A549 (cell line): ENCODE data around the gene ADD3. TPM values are rescaled to one million over a fixed set of nuclear protein-coding genes. Genes with fewer than 3 reads are reported as not detected.

Source experiments
- ATAC-seq, 2 experiments: fragments of 200-7000 bp in 1 of 2; fragments of >200 bp in 1 of 2; cut with Nextera tagmentation in 1 of 2; cut with Tn5 transposase in 1 of 2; 3 replicates each; pipeline versions ENCODE4 v1.8.0 to v1.9.1; 2018 to 2020; ENCODE audit warnings: mild to moderate bottlenecking in 1 of 2, moderate library complexity in 1 of 2
- CTCF ChIA-PET: fragments of 300-600 bp; sonication (Branson Sonifier 250); formaldehyde crosslinking; extraction: SDS; loops from one replicate; lab custom pipeline; 2021; ENCODE audit warnings: antibody characterized with exemption, inconsistent platforms; lab: Yijun Ruan, JAX
- POLR2A ChIA-PET: fragments of 350-600 bp; formaldehyde crosslinking; extraction: SDS; loops from one replicate; lab custom pipeline; 2021; ENCODE audit warnings: antibody characterized with exemption, inconsistent platforms; lab: Yijun Ruan, JAX
- DNase-seq, 2 experiments: peaks; one replicate each; pipeline versions ENCODE4 v3.0.0 to v3.0.0-alpha.2; 2011 to 2016; ENCODE audit warnings: low read depth in 1 of 2, low spot score in 1 of 2
- FAIRE-seq: peaks from 2 replicates; lab custom pipeline; 2011; peaks lifted over from hg19 to GRCh38; lab: Jason Lieb, UNC
- H3K27ac ChIP-seq, 2 experiments: fragments of >200 bp; sonication (Bioruptor Twin); formaldehyde crosslinking; 3 replicates each; pipeline ENCODE4 v1.5.1; 2016 to 2017
- H3K4me1 ChIP-seq: fragments of >200 bp; sonication (Bioruptor Twin); formaldehyde crosslinking; 3 replicates; pipeline ENCODE4 v1.6.1; 2016
- H3K4me2 ChIP-seq: fragments of >200 bp; sonication (Bioruptor Twin); formaldehyde crosslinking; 3 replicates; pipeline ENCODE4 v1.6.1; 2016
- H3K4me3 ChIP-seq: fragments of >200 bp; sonication (Bioruptor Twin); formaldehyde crosslinking; 3 replicates; pipeline ENCODE4 v1.5.1; 2016
- H3K9me3 ChIP-seq: fragments of >200 bp; sonication (Bioruptor Twin); formaldehyde crosslinking; 3 replicates; pipeline ENCODE4 v1.6.1; 2016
- CBX2 ChIP-seq: fragments of 200-600 bp; sonication (generic); IDR thresholded peaks from 2 replicates; pipeline ENCODE4 v1.6.1; 2016; ENCODE audit warnings: low read depth, mild to moderate bottlenecking, borderline replicate concordance
- CBX8 ChIP-seq: fragments of 200-600 bp; sonication (generic); IDR thresholded peaks from 2 replicates; pipeline ENCODE4 v1.6.1; 2016
- CEBPB ChIP-seq, 2 experiments: fragments of >200 bp in 1 of 2; sonication (Bioruptor Twin) in 1 of 2; formaldehyde crosslinking in 1 of 2; IDR thresholded peaks; 2 replicates each; pipeline ENCODE4 v1.6.1; 2012 to 2016
- CHD2 ChIP-seq: fragments of 150-350 bp; IDR thresholded peaks from 2 replicates; pipeline ENCODE4 v1.6.1; 2014; ENCODE audit warnings: low read length; ENCODE audit not compliant: partially characterized antibody
- CHD4 ChIP-seq: fragments of 200-600 bp; sonication (generic); IDR thresholded peaks from 2 replicates; pipeline ENCODE4 v1.6.1; 2016; ENCODE audit warnings: antibody characterized with exemption, mild to moderate bottlenecking, borderline replicate concordance
- FOXS1 ChIP-seq: fragments of 250-450 bp; sonication (Bioruptor Pico); IDR thresholded peaks from 2 replicates; pipeline ENCODE4 v1.5.0; 2020; ENCODE audit warnings: mild to moderate bottlenecking, moderate library complexity
- HEYL ChIP-seq: fragments of 250-450 bp; sonication (Bioruptor Pico); IDR thresholded peaks from 2 replicates; pipeline ENCODE4 v1.8.0; 2021; ENCODE audit warnings: mild to moderate bottlenecking, moderate library complexity
- HOXB5 ChIP-seq: fragments of 250-450 bp; sonication (Bioruptor Pico); IDR thresholded peaks from 2 replicates; pipeline ENCODE4 v1.5.0; 2020; ENCODE audit warnings: mild to moderate bottlenecking, moderate library complexity
- JUN ChIP-seq, 2 experiments: fragments of >200 bp; sonication (Bioruptor Twin); formaldehyde crosslinking; IDR thresholded peaks; 2 replicates in 1 of 2; 3 replicates in 1 of 2; pipeline ENCODE4 v1.6.1; 2016 to 2017
- KDM1A ChIP-seq: fragments of 200-600 bp; sonication (generic); IDR thresholded peaks from 2 replicates; pipeline ENCODE4 v1.6.1; 2016; ENCODE audit warnings: low read depth, mild to moderate bottlenecking
- MYC ChIP-seq: IDR thresholded peaks from 2 replicates; pipeline ENCODE4 v1.6.1; 2012; ENCODE audit warnings: mild to moderate bottlenecking, inconsistent platforms, low read length, improper control_type of control experiment, borderline replicate concordance
- NPAS2 ChIP-seq: fragments of 250-450 bp; sonication (Bioruptor Pico); IDR thresholded peaks from 2 replicates; pipeline ENCODE4 v1.8.0; 2022; ENCODE audit warnings: mild to moderate bottlenecking, moderate library complexity, borderline replicate concordance
- PHF8 ChIP-seq: fragments of 200-600 bp; sonication (generic); IDR thresholded peaks from 2 replicates; pipeline ENCODE4 v1.6.1; 2016; ENCODE audit warnings: low read depth, mild to moderate bottlenecking, antibody characterized with exemption, moderate library complexity, borderline replicate concordance
- POLR2AphosphoS2 ChIP-seq: conservative IDR thresholded peaks from 2 replicates; pipeline ENCODE4 v1.6.1; 2012; ENCODE audit warnings: low read length, improper control_type of control experiment, inconsistent platforms
- RARB ChIP-seq: fragments of 250-450 bp; sonication (Bioruptor Pico); IDR thresholded peaks from 2 replicates; pipeline ENCODE4 v1.8.0; 2021; ENCODE audit warnings: mild to moderate bottlenecking, moderate library complexity
- RNF2 ChIP-seq: fragments of 200-600 bp; sonication (generic); IDR thresholded peaks from 2 replicates; pipeline ENCODE4 v1.6.1; 2016; ENCODE audit warnings: low read depth, mild to moderate bottlenecking, antibody characterized with exemption, moderate library complexity, borderline replicate concordance
- TFCP2L1 ChIP-seq: fragments of 250-450 bp; sonication (Bioruptor Pico); IDR thresholded peaks from 2 replicates; pipeline ENCODE4 v1.5.0; 2021; ENCODE audit warnings: mild to moderate bottlenecking
- TP53 ChIP-seq: fragments of 250-450 bp; sonication (Bioruptor Pico); IDR thresholded peaks from 2 replicates; pipeline ENCODE4 v1.5.0; 2021; ENCODE audit warnings: mild to moderate bottlenecking, moderate library complexity
- ZFP36 ChIP-seq: fragments of 450-650 bp; IDR thresholded peaks from 2 replicates; pipeline ENCODE4 v1.6.1; 2014; ENCODE audit warnings: borderline replicate concordance; ENCODE audit not compliant: partially characterized antibody
- ZSCAN20 ChIP-seq: fragments of 250-450 bp; sonication (Bioruptor Pico); IDR thresholded peaks from 2 replicates; pipeline ENCODE4 v1.8.0; 2022; ENCODE audit warnings: mild to moderate bottlenecking, moderate library complexity
- WGBS: methylation state at CpG from one replicate; pipeline ENCODE4 v1.1.6; 2017; ENCODE audit errors: missing lambda C conversion rate; 5-methylcytosine and 5-hydroxymethylcytosine counted together
- polyA plus RNA-seq, 4 experiments: library from polyadenylated mRNA; depleted of rRNA in 3 of 4; stranded (reverse); fragments of >200 nt; fragmentation: RNase III in 1 of 4; extraction: RNeasy Plus Mini Kit Qiagen cat#74134 plus additional on column Dnase treatment in 1 of 4; gene quantifications; 2 replicates in 3 of 4; 3 replicates in 1 of 4; pipeline ENCODE4 v1.2.3, GENCODE V29; 2011 to 2017
- TF ChIP-seq, protein P1 (sequence below): fragments of 200-600 bp; sonication (generic); IDR thresholded peaks from 2 replicates; pipeline ENCODE4 v1.6.1; 2016; ENCODE audit warnings: antibody characterized with exemption, mild to moderate bottlenecking, moderate library complexity
- TF ChIP-seq, protein P2 (sequence below): IDR thresholded peaks from 2 replicates; pipeline ENCODE4 v1.6.1; 2012; ENCODE audit warnings: low read depth, borderline replicate concordance
- TF ChIP-seq, protein P3 (sequence below): fragments of 250-450 bp; sonication (Bioruptor Pico); IDR thresholded peaks from 2 replicates; pipeline ENCODE4 v1.5.0; 2020; ENCODE audit warnings: low read depth, mild to moderate bottlenecking, moderate library complexity

ADD3 gene
- polyA plus RNA-seq, 2 of the 4 experiments (the other 2 are of a cell fraction), result 9.8 to 48.2 TPM

DNA sequence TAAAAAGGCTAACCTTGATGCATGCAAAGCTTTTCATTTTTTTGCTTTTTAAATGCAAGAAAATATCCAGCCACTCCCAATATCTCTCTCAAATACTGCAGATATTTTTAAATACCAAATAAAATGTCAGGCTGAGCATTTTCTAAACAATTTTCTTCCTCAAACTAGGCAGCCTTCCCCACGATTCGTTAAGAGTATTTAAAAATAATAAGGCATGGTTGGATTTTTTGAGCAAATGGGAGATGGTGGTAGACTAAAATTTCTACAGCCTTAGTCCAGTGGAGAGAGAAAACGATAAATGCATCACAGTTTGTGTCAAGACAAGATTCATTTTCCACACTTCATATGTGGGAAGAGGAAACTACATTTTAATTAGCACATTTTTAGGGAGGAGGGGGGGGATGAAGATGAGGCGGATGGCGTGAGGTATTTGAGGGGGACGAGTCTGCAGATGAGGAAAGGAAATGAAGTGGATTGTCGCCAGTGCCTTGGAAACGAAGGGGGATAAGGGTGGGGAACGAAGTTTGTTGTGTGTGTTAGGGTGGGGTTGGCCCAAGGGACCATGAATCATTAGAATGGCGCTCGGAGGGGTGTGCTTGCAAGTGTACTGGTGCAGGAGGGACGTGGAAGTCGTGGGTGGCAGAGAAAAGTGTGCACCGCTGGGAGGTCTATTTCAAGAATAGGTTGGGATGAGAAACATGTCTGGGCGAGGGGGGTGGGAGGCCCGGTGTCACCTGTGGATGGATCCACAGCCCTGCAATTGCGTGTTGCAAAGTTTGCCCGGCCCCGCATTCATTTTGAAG is 1.2 kb upstream of the ADD3 start (continued):
- TF ChIP-seq, protein P1, sequence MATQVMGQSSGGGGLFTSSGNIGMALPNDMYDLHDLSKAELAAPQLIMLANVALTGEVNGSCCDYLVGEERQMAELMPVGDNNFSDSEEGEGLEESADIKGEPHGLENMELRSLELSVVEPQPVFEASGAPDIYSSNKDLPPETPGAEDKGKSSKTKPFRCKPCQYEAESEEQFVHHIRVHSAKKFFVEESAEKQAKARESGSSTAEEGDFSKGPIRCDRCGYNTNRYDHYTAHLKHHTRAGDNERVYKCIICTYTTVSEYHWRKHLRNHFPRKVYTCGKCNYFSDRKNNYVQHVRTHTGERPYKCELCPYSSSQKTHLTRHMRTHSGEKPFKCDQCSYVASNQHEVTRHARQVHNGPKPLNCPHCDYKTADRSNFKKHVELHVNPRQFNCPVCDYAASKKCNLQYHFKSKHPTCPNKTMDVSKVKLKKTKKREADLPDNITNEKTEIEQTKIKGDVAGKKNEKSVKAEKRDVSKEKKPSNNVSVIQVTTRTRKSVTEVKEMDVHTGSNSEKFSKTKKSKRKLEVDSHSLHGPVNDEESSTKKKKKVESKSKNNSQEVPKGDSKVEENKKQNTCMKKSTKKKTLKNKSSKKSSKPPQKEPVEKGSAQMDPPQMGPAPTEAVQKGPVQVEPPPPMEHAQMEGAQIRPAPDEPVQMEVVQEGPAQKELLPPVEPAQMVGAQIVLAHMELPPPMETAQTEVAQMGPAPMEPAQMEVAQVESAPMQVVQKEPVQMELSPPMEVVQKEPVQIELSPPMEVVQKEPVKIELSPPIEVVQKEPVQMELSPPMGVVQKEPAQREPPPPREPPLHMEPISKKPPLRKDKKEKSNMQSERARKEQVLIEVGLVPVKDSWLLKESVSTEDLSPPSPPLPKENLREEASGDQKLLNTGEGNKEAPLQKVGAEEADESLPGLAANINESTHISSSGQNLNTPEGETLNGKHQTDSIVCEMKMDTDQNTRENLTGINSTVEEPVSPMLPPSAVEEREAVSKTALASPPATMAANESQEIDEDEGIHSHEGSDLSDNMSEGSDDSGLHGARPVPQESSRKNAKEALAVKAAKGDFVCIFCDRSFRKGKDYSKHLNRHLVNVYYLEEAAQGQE, result no peak
- TF ChIP-seq CBX2, result no peak

DNA sequence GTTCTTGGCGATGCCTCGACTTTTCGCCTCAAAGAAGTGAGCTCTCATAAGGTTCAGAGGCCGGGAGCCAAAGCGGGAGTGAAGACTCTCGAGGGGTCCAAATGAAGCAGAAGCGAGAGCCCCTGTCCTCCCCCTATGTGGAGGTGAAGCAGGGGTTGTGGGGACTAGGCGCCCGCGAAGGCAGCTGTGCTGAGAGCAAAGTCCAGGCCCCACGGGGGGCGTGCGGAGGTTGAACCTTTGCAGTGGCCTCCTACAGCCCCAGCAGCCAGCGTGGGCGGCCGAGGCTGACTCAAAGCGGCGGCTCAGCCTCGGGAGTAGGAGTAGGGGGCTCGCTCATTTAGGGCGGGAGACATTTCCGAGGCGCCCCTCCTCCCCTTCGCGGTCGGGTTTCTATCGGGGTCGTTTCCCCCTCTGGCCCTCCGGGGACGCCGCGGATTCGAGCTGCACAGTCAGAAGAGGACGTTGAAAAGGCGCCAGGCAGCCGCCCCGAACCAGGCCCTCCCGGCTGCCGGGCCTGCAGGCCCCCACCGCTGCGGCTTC is 553 bp upstream of the ADD3 start:
- Histone ChIP-seq H3K4me2 (peak overlapping the region; percentile 88), H3K4me1 (peaks cover 24% of the 10 kb centered on the region), H3K27ac (peak overlapping the region; percentile 68 to 88), H3K4me3 (peak overlapping the region; percentile 85), H3K9me3 (no peaks in the 10 kb centered on the region)
- TF ChIP-seq, protein P2, sequence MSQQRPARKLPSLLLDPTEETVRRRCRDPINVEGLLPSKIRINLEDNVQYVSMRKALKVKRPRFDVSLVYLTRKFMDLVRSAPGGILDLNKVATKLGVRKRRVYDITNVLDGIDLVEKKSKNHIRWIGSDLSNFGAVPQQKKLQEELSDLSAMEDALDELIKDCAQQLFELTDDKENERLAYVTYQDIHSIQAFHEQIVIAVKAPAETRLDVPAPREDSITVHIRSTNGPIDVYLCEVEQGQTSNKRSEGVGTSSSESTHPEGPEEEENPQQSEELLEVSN, result peak; percentile 66; the same call in 1 of the 2 replicates
- TF ChIP-seq TP53 (CRISPR knock-in tag) (no peak), KDM1A (0 out of 2 replicates have a peak, but pooled peaks have one; percentile 13), HEYL (CRISPR knock-in tag) (no peak), PHF8 (peak; percentile 49; the same call in 1 of the 2 replicates), JUN (IDR thresholded peaks at IDR 0.05) (0 out of 5 replicates have a peak, but pooled peaks of 1 of the 2 experiments have one; percentile 8)
- DNase-seq, result peak; percentile 32 to 35
- WGBS, result 2% methylated on average over 23 of the region's 41 CpGs
- ATAC-seq, result peak; percentile 69 to 75
- POLR2A ChIA-PET, result interaction anchor here (0.6 to 1.2 kb wide), 6 partner anchors 33 to 752 kb away, joined by 3 to 11 read pairs (median 4); no protein-coding TSS in a partner anchor
- CTCF ChIA-PET, result interaction anchor here (0.6 to 2.4 kb wide), 4 partner anchors 9 to 123 kb away, joined by 3 to 13 read pairs (median 3); no protein-coding TSS in a partner anchor
- no peak for FAIRE-seq

DNA sequence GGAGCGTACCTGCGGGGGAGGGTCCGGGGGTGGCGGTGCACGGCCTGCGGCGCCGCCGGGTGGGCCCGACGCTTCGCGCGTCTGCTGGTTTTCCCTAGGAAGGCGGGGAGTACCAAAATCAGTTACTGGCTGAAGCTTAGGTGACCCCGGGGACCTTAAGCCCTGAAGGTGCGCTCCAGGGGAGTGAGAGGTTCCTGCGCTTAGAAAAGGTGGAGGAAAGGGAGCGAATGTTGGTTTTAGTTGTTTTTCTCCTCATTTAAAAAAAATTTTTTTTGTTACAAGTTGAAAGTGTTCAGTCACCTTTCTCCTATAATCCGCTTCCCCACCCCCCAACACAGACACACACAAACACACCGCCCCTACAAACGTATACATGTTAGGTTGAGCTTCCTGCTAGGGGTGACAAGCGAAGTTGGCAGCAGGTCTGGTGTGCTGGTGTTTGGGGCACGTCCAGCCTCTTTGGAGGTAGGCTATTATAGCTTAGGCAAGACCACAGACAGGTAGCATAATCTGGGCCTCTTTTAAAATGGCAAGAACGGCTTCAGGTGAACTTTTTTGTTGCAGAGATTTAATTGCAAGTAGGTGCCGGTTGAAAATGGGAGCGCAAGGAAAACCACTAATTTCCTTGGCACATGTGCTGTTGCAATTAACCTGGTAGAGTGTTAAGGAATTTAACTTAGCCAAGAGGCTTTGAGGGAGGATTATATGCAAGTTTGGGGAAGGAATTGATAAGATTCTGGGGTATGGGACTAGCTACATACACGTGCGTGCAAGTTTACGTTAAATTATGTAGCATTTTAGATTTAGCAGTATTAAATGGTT is 945 bp downstream of the ADD3 start:
- WGBS, result 16% methylated on average over 27 of the region's 30 CpGs
- peak overlapping the region; percentile 70 to 88 for H3K27ac ChIP-seq
- ATAC-seq, result peak; percentile 9 to 11; a peak in 5 of 6 replicates
- peak overlapping the region; percentile 85 for H3K4me3 ChIP-seq
- peak overlapping the region; percentile 88 for H3K4me2 ChIP-seq
- POLR2A ChIA-PET, result no interaction called here
- FAIRE-seq, result no peak
- peak; percentile 13 to 25 for DNase-seq
- H3K4me1 ChIP-seq, result peaks cover 27% of the 10 kb centered on the region
- TF ChIP-seq RNF2 (no peak), POLR2AphosphoS2 (no peak), MYC (no peak), TFCP2L1 (no peak), CBX8 (no peak), FOXS1 (CRISPR knock-in tag) (no peak), ZFP36 (no peak), CHD4 (no peak), HEYL (CRISPR knock-in tag) (no peak), NPAS2 (CRISPR knock-in tag) (no peak), CEBPB (IDR thresholded peaks at IDR 0.05) (no peak), ZSCAN20 (CRISPR knock-in tag) (no peak), RARB (CRISPR knock-in tag) (no peak), CHD2 (no peak), HOXB5 (CRISPR knock-in tag) (no peak)
- TF ChIP-seq, protein P3, sequence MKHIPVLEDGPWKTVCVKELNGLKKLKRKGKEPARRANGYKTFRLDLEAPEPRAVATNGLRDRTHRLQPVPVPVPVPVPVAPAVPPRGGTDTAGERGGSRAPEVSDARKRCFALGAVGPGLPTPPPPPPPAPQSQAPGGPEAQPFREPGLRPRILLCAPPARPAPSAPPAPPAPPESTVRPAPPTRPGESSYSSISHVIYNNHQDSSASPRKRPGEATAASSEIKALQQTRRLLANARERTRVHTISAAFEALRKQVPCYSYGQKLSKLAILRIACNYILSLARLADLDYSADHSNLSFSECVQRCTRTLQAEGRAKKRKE (CRISPR knock-in tag), result no peak
- TF ChIP-seq, protein P2, result no peak
- H3K9me3 ChIP-seq, result no peaks in the 10 kb centered on the region
- CTCF ChIA-PET, result interaction anchor here (0.6 to 2.4 kb wide), 2 partner anchors 55 to 124 kb away, joined by 5 to 13 read pairs; no protein-coding TSS in a partner anchor
